OCI-LY3 (cell line): ENCODE results near the gene CFAP410.

Experiments used
- H2AFZ ChIP-seq: fragments of 200-600, 300-600 bp; shearing (Covaris generic); 2 replicates; pipeline ENCODE4 v1.6.0; 2014; ENCODE audit warnings: antibody characterized with exemption, low read depth, low read length
- H3K27ac ChIP-seq: fragments of 200-600, 300-600 bp; sonication (generic); 2 replicates; pipeline ENCODE4 v1.5.1; 2014; ENCODE audit warnings: mild to moderate bottlenecking, low read length, moderate library complexity, mixed read lengths
- H3K27me3 ChIP-seq: fragments of 200-600, 300-600 bp; sonication (generic); 2 replicates; pipeline ENCODE4 v1.6.1; 2014; ENCODE audit warnings: low read depth, low read length, mixed read lengths
- H3K36me3 ChIP-seq: fragments of 200-600, 300-600 bp; sonication (generic); replicated peaks from 2 replicates; pipeline ENCODE3; 2014; ENCODE audit warnings: low read depth, low read length, mixed read lengths
- H3K4me1 ChIP-seq: fragments of 300-600, 200-600 bp; sonication (generic); 2 replicates; pipeline ENCODE4 v1.6.1; 2014; ENCODE audit warnings: low read length, mixed read lengths
- H3K4me2 ChIP-seq: fragments of 200-600, 300-600 bp; sonication (generic); 2 replicates; pipeline ENCODE4 v1.6.1; 2014; ENCODE audit warnings: low read length, mixed read lengths
- H3K4me3 ChIP-seq: fragments of 300-600, 200-600 bp; sonication (generic); 2 replicates; pipeline ENCODE4 v1.5.1; 2014; ENCODE audit warnings: antibody characterized with exemption, mild to moderate bottlenecking, low read length, moderate library complexity
- H3K79me2 ChIP-seq: fragments of 300-600, 200-600 bp; shearing (Covaris generic); 2 replicates; pipeline ENCODE4 v1.6.1; 2014; ENCODE audit warnings: mild to moderate bottlenecking, low read length, mixed read lengths
- H3K9ac ChIP-seq: fragments of 300-600, 200-600 bp; shearing (Covaris generic); 2 replicates; pipeline ENCODE4 v1.6.0; 2014; ENCODE audit warnings: mild to moderate bottlenecking, low read length, moderate library complexity
- H3K9me3 ChIP-seq: fragments of 200-600, 300-600 bp; shearing (Covaris generic); 2 replicates; pipeline ENCODE4 v1.6.1; 2014; ENCODE audit warnings: low read length, mixed read lengths; ENCODE audit not compliant: insufficient read depth
- H4K20me1 ChIP-seq: fragments of 200-600, 300-600 bp; sonication (generic); 2 replicates; pipeline ENCODE4 v1.6.1; 2016; ENCODE audit warnings: low read length, mixed read lengths; ENCODE audit not compliant: insufficient read depth
- CTCF ChIP-seq: fragments of 200-600, 300-600 bp; sonication (generic); IDR thresholded peaks from 2 replicates; pipeline ENCODE4 v1.5.1; 2014; ENCODE audit warnings: antibody characterized with exemption, low read length, low read depth
- EZH2phosphoT487 ChIP-seq: fragments of 200-600 bp; shearing (Covaris generic); IDR thresholded peaks from 2 replicates; pipeline ENCODE4 v1.6.1; 2018; ENCODE audit warnings: antibody characterized with exemption, mixed run types, low read depth

The CFAP410 gene

GRCh38 chr21:44378646-44379514, 39.7 kb upstream of the CFAP410 start:
- H3K9ac ChIP-seq = no peak overlapping the region
- H4K20me1 ChIP-seq = no peaks in the 10 kb centered on the region
- no peak overlapping the region for H3K27ac ChIP-seq
- no peaks in the 10 kb centered on the region for H3K27me3 ChIP-seq
- no peak overlapping the region for H3K4me3 ChIP-seq
- TF ChIP-seq CTCF (no peak), EZH2phosphoT487 (no peak)
- H3K4me1 ChIP-seq = no peaks in the 10 kb centered on the region
- no peak overlapping the region for H3K4me2 ChIP-seq
- H3K9me3 ChIP-seq = no peaks in the 10 kb centered on the region
- H3K36me3 ChIP-seq = peaks cover 49% of the 10 kb centered on the region
- no peaks in the 10 kb centered on the region for H3K79me2 ChIP-seq
- H2AFZ ChIP-seq = no peak overlapping the region

DNA sequence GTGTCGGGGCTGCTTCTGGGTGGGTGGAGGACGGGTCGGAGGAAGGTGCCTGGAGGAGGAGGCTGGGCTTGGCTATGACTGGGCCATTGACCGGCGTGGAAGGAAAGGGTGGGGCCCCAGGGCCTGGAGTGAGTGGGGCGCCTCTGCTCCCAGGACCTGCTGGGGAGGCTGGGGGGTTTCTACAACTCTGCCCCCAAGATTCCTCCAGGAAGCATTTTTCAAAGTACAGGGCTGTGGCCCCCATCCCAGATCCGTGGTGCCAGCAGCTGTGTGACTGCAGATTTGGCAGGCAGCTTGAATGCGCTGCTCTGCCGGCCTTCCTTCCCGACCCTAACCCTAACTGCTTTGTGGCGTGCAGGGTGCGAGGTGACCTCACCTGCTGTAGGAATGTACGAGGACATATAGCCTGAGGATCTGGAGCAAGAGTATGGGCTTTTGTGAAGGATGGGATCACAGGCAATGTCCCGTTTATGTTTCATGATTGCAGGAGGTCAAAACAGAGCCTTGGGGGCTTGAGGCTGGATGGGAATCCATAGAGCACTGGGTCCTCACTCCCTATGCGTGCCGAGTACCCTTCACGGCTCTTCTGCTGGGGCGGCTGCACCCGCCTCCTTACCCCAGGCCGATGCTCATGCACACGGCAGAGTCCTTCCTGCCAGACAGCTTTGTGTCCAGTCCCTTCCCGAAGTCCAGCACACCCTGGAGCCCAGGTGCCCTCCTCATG, 38.9 kb upstream of the CFAP410 start:
- Histone ChIP-seq H3K4me2 (no peak overlapping the region), H3K79me2 (no peaks in the 10 kb centered on the region), H3K9me3 (no peaks in the 10 kb centered on the region), H3K36me3 (peaks cover 46% of the 10 kb centered on the region), H3K4me1 (no peaks in the 10 kb centered on the region), H3K27ac (no peak overlapping the region), H3K27me3 (no peaks in the 10 kb centered on the region), H4K20me1 (no peaks in the 10 kb centered on the region), H3K4me3 (no peak overlapping the region), H2AFZ (no peak overlapping the region), H3K9ac (no peak overlapping the region)
- TF ChIP-seq EZH2phosphoT487 (no peak), CTCF (no peak)

DNA sequence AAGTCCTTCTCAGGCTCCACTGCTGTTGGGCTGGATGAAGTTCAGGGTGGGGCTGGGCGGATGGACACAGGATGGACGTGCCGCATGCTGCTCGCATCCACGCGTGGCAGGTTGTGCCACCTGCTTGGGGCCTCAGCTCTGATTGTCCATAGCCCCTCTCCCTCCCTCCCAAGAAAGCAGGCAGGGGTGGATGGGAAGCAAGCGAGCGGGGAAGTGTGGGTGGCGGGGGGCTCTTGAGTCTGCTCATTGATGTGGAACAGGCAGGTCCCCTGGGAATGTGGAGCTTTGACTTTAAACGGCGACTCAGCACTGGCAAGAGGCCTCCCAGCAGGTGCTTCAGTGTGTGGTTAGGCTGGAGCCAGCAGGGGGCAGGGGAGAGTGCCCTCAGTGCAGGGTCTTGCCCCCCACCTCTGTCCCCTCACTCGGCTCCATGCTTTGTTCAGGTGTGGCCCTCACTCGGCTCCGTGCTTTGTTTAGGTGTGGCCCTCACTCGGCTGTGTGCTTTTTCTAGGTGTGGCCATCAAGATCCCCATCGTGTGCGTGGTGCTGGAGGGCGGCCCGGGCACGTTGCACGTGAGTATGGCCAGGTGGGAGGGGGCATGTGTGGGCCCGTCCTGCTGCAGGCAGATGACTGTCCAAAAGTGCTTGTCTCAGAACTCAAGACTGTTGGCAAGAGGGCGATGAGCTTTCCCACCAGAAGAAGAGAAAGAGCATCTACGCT, 38.2 kb upstream of the CFAP410 start:
- no peak overlapping the region for H3K4me3 ChIP-seq
- TF ChIP-seq EZH2phosphoT487 = no peak
- TF ChIP-seq CTCF = no peak
- H4K20me1 ChIP-seq = no peaks in the 10 kb centered on the region
- no peak overlapping the region for H2AFZ ChIP-seq
- H3K27me3 ChIP-seq = no peaks in the 10 kb centered on the region
- no peak overlapping the region for H3K9ac ChIP-seq
- H3K36me3 ChIP-seq = peaks cover 39% of the 10 kb centered on the region
- no peaks in the 10 kb centered on the region for H3K9me3 ChIP-seq
- no peaks in the 10 kb centered on the region for H3K79me2 ChIP-seq
- no peak overlapping the region for H3K27ac ChIP-seq
- no peak overlapping the region for H3K4me2 ChIP-seq
- no peaks in the 10 kb centered on the region for H3K4me1 ChIP-seq

DNA sequence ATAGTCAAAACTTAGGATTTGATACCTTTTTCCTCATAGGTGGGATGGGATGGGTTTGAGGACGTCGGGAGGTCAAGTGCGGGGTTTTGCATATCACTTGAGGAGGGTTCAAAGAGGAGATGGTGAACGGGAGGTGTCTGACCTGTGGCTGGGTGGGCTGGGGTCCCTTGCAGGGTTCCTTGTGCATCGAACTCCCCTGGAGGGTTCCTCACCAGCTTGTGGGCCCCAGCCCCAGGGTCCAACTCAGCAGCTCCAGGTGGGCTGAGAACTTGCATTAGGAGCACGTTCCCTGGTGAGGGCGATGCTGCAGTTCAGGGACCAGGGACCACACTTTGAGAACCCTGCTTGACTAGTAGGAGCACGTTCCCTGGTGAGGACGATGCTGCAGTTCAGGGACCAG, 37.4 kb upstream of the CFAP410 start:
- no peak overlapping the region for H3K4me3 ChIP-seq
- no peak overlapping the region for H3K9ac ChIP-seq
- H3K79me2 ChIP-seq = no peaks in the 10 kb centered on the region
- H3K4me1 ChIP-seq = no peaks in the 10 kb centered on the region
- TF ChIP-seq EZH2phosphoT487 = no peak
- no peak for TF ChIP-seq CTCF
- peaks cover 36% of the 10 kb centered on the region for H3K36me3 ChIP-seq
- no peaks in the 10 kb centered on the region for H4K20me1 ChIP-seq
- no peak overlapping the region for H3K4me2 ChIP-seq
- H2AFZ ChIP-seq = no peak overlapping the region
- no peaks in the 10 kb centered on the region for H3K27me3 ChIP-seq
- no peak overlapping the region for H3K27ac ChIP-seq
- no peaks in the 10 kb centered on the region for H3K9me3 ChIP-seq
